ENCODE results near the gene AKR1A1.
A peak's percentile ranks its signal among the peaks of the same experiment; 100 is the strongest.
"Not testable (repeated sequence)": the region's sequence is repeated elsewhere in the genome, so short reads cannot be mapped to it uniquely, and the experiment has no call there.

The AKR1A1 gene

DNA sequence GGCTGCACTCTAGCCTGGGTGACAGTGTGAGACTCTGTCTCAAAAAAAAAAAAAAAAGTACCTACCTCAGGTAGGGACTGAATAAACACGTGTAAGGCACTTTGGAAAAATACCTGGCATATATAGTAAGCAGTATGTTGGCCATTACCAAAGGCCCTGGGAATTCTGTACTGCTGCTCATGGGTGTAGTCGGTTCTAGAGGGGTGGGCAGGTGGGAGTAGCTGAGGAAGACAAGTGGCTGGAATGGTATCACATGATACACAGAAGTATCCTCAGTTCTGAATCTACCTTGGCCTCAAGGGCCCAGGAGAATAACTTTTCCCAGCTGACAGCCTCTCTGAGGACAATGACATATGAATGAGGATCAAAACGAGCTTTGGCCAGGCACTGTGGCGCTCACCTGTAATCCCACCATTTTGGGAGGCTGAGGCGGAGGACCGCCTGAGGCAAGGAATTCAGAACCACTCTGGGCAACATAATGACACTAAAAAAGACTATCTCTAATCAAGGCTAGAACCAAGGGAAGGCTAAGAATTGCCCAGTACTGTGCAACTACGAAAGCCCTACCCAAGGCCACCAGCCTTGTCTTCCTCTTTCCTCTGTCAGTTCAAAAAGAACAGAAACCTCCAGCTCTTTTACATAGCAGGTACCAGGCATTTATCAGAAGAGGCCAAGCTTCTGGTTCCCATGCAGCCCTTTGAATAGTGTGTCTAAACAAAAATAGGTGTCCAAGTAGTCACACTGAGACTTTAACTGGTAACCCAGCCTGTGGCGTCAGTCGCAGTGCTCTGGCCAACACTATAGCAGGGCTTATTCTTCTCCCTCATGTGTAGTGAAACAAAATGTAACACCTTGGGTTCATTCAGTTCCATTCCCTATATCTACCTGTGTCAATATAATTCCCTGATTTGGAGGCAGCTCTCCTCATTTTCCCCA lies 40.3 kb upstream of the AKR1A1 start:
- Histone ChIP-seq H3K9me3 (ENCODE audit: control insufficient read depth, insufficient read depth, low read length) (no peaks in the 10 kb centered on the region), H3K9me2 (replicated peaks; ENCODE audit: control insufficient read depth, low read length) (no peaks in the 10 kb centered on the region), H3F3A (ENCODE audit: control insufficient read depth, insufficient read depth) (peaks cover 48% of the 10 kb centered on the region), H3K79me2 (ENCODE audit: control insufficient read depth, low read length) (no peaks in the 10 kb centered on the region), H3K4me2 (ENCODE audit: low read length) (no peak overlapping the region), H3K4me1 (ENCODE audit: control insufficient read depth, low read length) (no peaks in the 10 kb centered on the region), H4K20me1 (ENCODE audit: control insufficient read depth, insufficient read depth, low read depth, low read length) (no peaks in the 10 kb centered on the region), H3K36me3 (ENCODE audit: control insufficient read depth, low read length) (peaks cover 76% of the 10 kb centered on the region), H3K27me3 (ENCODE audit: control insufficient read depth, low read length) (no peaks in the 10 kb centered on the region), H3K27ac (ENCODE audit: low read depth, low read length) (no peak overlapping the region), H3K4me3 (ENCODE audit: low read length) (no peak overlapping the region)
- no peak for TF ChIP-seq EZH2phosphoT487 (IDR thresholded peaks at IDR 0.05; ENCODE audit: borderline replicate concordance, low read length)
- TF ChIP-seq, protein P1, sequence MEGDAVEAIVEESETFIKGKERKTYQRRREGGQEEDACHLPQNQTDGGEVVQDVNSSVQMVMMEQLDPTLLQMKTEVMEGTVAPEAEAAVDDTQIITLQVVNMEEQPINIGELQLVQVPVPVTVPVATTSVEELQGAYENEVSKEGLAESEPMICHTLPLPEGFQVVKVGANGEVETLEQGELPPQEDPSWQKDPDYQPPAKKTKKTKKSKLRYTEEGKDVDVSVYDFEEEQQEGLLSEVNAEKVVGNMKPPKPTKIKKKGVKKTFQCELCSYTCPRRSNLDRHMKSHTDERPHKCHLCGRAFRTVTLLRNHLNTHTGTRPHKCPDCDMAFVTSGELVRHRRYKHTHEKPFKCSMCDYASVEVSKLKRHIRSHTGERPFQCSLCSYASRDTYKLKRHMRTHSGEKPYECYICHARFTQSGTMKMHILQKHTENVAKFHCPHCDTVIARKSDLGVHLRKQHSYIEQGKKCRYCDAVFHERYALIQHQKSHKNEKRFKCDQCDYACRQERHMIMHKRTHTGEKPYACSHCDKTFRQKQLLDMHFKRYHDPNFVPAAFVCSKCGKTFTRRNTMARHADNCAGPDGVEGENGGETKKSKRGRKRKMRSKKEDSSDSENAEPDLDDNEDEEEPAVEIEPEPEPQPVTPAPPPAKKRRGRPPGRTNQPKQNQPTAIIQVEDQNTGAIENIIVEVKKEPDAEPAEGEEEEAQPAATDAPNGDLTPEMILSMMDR (IDR thresholded peaks at IDR 0.05; ENCODE audit: low read depth, low read length, poor library complexity, severe bottlenecking), result no peak

- peaks cover 50% of the 10 kb centered on the region for H3F3A ChIP-seq (ENCODE audit: control insufficient read depth, insufficient read depth)
- H4K20me1 ChIP-seq (ENCODE audit: control insufficient read depth, insufficient read depth, low read depth, low read length), result no peaks in the 10 kb centered on the region
- H3K27ac ChIP-seq (ENCODE audit: low read depth, low read length), result no peak overlapping the region
- no peak overlapping the region for H3K4me2 ChIP-seq (ENCODE audit: low read length)
- no peaks in the 10 kb centered on the region for H3K4me1 ChIP-seq (ENCODE audit: control insufficient read depth, low read length)
- H3K9me2 ChIP-seq (replicated peaks; ENCODE audit: control insufficient read depth, low read length), result no peaks in the 10 kb centered on the region
- TF ChIP-seq, protein P1 (IDR thresholded peaks at IDR 0.05; ENCODE audit: low read depth, low read length, poor library complexity, severe bottlenecking), result no peak
- no peak for TF ChIP-seq EZH2phosphoT487 (IDR thresholded peaks at IDR 0.05; ENCODE audit: borderline replicate concordance, low read length)
- H3K79me2 ChIP-seq (ENCODE audit: control insufficient read depth, low read length), result peaks cover 6% of the 10 kb centered on the region
- H3K4me3 ChIP-seq (ENCODE audit: low read length), result no peak overlapping the region
- peaks cover 82% of the 10 kb centered on the region for H3K36me3 ChIP-seq (ENCODE audit: control insufficient read depth, low read length)
- H3K9me3 ChIP-seq (ENCODE audit: control insufficient read depth, insufficient read depth, low read length), result no peaks in the 10 kb centered on the region
- no peaks in the 10 kb centered on the region for H3K27me3 ChIP-seq (ENCODE audit: control insufficient read depth, low read length)
Observed at GRCh38 chr1:45510972-45511527, 39.6 kb upstream of the AKR1A1 start.

GRCh38 chr1:45512641-45513054 lies 38.0 kb upstream of the AKR1A1 start:
- Histone ChIP-seq H3K9me2 (replicated peaks; ENCODE audit: control insufficient read depth, low read length) (no peaks in the 10 kb centered on the region), H3K4me2 (ENCODE audit: low read length) (no peak overlapping the region), H3K4me1 (ENCODE audit: control insufficient read depth, low read length) (peaks cover under 1% of the 10 kb centered on the region), H3K4me3 (ENCODE audit: low read length) (no peak overlapping the region), H3K27ac (ENCODE audit: low read depth, low read length) (no peak overlapping the region), H4K20me1 (ENCODE audit: control insufficient read depth, insufficient read depth, low read depth, low read length) (no peaks in the 10 kb centered on the region), H3K79me2 (ENCODE audit: control insufficient read depth, low read length) (peaks cover 21% of the 10 kb centered on the region), H3F3A (ENCODE audit: control insufficient read depth, insufficient read depth) (peaks cover 46% of the 10 kb centered on the region), H3K27me3 (ENCODE audit: control insufficient read depth, low read length) (no peaks in the 10 kb centered on the region), H3K9me3 (ENCODE audit: control insufficient read depth, insufficient read depth, low read length) (no peaks in the 10 kb centered on the region), H3K36me3 (ENCODE audit: control insufficient read depth, low read length) (peaks cover 94% of the 10 kb centered on the region)
- TF ChIP-seq, protein P1 (IDR thresholded peaks at IDR 0.05; ENCODE audit: low read depth, low read length, poor library complexity, severe bottlenecking), result peak; percentile 91
- TF ChIP-seq EZH2phosphoT487 (IDR thresholded peaks at IDR 0.05; ENCODE audit: borderline replicate concordance, low read length), result no peak

DNA sequence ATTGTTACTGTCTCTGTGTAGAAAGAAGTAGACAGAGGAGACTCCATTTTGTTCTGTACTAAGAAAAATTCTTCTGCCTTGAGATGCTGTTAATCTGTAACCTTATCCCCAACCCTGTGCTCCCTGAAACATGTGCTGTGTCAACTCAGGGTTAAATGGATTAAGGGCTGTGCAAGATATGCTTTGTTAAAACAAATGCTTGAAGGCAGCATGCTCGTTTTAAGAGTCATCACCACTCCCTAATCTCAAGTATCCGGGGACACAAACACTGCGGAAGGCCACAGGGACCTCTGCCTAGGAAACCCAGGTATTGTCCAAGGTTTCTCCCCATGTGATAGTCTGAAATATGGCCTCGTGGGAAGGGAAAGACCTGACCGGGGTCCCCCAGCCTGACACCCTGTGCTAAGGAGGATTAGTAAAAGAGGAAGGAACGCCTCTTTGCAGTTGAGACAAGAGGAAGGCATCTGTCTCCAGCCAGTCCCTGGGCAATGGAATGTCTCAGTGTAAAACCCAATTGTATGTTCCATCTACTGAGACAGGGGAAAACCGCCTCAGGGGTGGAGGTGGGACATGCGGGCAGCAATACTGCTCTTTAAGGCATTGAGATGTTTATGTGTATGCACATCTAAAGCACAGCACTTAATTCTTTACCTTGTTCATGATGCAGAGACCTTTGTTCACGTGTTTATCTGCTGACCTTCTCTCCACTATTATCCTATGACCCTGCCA lies 36.9 kb upstream of the AKR1A1 start:
- not testable (repeated sequence) for H3K4me1 ChIP-seq (ENCODE audit: control insufficient read depth, low read length); H3K9me3 ChIP-seq (ENCODE audit: control insufficient read depth, insufficient read depth, low read length); H3K9me2 ChIP-seq (replicated peaks; ENCODE audit: control insufficient read depth, low read length); H3K27ac ChIP-seq (ENCODE audit: low read depth, low read length); H3K4me3 ChIP-seq (ENCODE audit: low read length); H3K27me3 ChIP-seq (ENCODE audit: control insufficient read depth, low read length); H3K4me2 ChIP-seq (ENCODE audit: low read length); H4K20me1 ChIP-seq (ENCODE audit: control insufficient read depth, insufficient read depth, low read depth, low read length)
- Histone ChIP-seq H3K36me3 (ENCODE audit: control insufficient read depth, low read length) (peaks cover 92% of the 10 kb centered on the region), H3F3A (ENCODE audit: control insufficient read depth, insufficient read depth) (peaks cover 37% of the 10 kb centered on the region), H3K79me2 (ENCODE audit: control insufficient read depth, low read length) (peaks cover 30% of the 10 kb centered on the region)
